GM12875 (cell line): ENCODE results near the gene ID3.
A peak's percentile ranks its signal among the peaks of the same experiment; 100 is the strongest.
"Not testable (repeated sequence)": the region's sequence is repeated elsewhere in the genome, so short reads cannot be mapped to it uniquely, and the experiment has no call there.

Experiments
- H3K4me3 ChIP-seq: one replicate; pipeline ENCODE4 v1.5.1; 2011; ENCODE audit warnings: low read depth, low read length, control low read depth
- TF ChIP-seq, protein P1 (sequence below): IDR thresholded peaks from 2 replicates; pipeline ENCODE4 v1.5.1; 2011; ENCODE audit warnings: low read depth, mild to moderate bottlenecking, control low read depth, inconsistent platforms, low read length, moderate library complexity, borderline replicate concordance; ENCODE audit not compliant: insufficient read depth

The ID3 gene

GRCh38 chr1:23585321-23586022, 26.2 kb upstream of the ID3 start:
- no peak overlapping the region for H3K4me3 ChIP-seq
- TF ChIP-seq, protein P1, sequence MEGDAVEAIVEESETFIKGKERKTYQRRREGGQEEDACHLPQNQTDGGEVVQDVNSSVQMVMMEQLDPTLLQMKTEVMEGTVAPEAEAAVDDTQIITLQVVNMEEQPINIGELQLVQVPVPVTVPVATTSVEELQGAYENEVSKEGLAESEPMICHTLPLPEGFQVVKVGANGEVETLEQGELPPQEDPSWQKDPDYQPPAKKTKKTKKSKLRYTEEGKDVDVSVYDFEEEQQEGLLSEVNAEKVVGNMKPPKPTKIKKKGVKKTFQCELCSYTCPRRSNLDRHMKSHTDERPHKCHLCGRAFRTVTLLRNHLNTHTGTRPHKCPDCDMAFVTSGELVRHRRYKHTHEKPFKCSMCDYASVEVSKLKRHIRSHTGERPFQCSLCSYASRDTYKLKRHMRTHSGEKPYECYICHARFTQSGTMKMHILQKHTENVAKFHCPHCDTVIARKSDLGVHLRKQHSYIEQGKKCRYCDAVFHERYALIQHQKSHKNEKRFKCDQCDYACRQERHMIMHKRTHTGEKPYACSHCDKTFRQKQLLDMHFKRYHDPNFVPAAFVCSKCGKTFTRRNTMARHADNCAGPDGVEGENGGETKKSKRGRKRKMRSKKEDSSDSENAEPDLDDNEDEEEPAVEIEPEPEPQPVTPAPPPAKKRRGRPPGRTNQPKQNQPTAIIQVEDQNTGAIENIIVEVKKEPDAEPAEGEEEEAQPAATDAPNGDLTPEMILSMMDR: no peak

DNA sequence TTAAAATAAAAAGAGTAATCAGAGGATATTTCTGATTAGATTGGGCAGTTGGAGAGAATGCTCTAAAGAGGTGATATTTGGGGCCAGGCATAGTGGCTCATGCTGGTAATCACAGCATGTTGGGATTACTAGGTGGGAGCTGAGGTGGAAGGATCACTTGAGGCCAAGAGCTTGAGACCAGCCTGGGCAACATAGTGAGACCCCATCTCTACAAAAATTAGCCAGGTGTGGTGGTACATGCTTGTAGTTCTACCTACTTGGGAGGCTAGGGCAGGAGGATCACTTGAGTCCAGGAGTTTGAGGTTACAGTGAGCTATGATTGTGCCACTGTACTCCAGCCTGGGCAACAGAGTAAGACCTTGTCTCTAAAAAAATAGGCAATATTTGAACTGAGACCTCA, 24.4 kb upstream of the ID3 start:
- not testable (repeated sequence) for H3K4me3 ChIP-seq

DNA sequence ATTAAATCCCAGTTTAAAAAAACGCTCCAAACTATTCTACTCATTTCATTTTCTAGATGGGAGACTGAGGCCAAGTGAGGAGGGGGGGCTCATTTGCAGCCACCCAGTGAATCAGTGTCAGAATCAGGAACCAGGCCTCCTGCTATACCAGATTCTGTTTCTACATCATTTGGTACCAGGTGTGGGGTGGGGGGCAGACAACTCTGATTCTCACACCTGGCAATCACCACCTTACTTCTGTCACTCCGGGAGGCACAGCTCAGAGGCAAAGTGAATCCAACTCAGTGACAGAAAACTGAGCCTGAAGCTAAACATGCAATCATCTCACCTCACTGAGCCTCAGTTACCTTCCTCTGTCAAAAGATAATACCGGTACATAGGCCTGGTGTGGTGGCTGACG, 23.5 kb upstream of the ID3 start:
- no peak overlapping the region for H3K4me3 ChIP-seq
- TF ChIP-seq, protein P1: no peak

DNA sequence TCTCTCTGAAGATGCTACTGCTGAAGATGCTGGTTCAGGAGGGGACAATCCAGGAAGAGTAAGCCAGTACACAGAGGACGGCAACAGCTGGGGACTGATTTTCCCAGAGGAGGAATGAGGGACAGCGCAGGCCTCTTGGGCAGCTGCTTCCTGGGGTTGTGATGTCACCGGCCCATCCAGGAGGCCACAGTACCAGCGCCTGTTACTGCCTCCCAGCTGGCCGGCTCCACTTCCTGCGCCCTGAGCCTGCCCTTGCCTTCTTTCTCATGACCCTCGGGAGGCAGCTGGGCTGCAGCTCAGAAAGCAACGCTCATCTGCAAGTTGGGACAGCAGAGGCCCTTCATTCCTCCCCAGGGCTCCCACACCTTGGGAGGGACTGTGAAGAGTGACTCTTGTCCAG, 21.9 kb upstream of the ID3 start:
- TF ChIP-seq, protein P1: no peak
- no peak overlapping the region for H3K4me3 ChIP-seq

- no peak overlapping the region for H3K4me3 ChIP-seq
- TF ChIP-seq, protein P1: no peak
Measured at GRCh38 chr1:23578997-23579363, 19.7 kb upstream of the ID3 start.

GRCh38 chr1:23578311-23578996, 19.2 kb upstream of the ID3 start:
- H3K4me3 ChIP-seq: no peak overlapping the region
- TF ChIP-seq, protein P1: no peak

- TF ChIP-seq, protein P1: no peak
- peak overlapping the region; percentile 48 for H3K4me3 ChIP-seq
Measured at GRCh38 chr1:23577056-23578004, 18.0 kb upstream of the ID3 start.
